ENCODE results near the gene MAPK7. TPM values are rescaled to one million over a fixed set of nuclear protein-coding genes. Genes with fewer than 3 reads are reported as not detected.
A peak's percentile ranks its signal among the peaks of the same experiment; 100 is the strongest.

The MAPK7 gene
- total RNA-seq, 1 donor from 2014 or later: 25.1 TPM

DNA sequence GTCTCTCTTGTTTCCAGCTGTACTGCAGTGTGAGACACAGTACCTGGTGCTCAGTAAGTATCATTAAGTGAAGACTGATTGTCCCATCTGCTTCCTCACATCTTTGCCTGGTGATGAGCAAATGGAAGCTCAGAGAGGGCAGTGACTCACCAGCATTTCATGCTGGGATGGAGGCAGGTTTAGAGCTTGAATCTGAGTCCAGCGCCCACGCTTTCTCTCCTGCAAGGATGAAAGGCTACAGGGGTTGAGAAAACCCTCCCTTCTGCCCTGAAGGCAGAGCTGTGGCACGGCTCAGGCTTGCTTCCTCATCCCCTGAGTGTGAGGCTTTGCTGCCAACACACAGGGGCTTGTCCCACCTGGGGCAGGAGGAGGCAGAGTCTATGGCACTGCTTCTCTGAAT lies 31.2 kb downstream of the MAPK7 start:
- H3K27ac ChIP-seq (ENCODE audit: low read depth, low read length): no peak overlapping the region
- peak; percentile 50 for FAIRE-seq

DNA sequence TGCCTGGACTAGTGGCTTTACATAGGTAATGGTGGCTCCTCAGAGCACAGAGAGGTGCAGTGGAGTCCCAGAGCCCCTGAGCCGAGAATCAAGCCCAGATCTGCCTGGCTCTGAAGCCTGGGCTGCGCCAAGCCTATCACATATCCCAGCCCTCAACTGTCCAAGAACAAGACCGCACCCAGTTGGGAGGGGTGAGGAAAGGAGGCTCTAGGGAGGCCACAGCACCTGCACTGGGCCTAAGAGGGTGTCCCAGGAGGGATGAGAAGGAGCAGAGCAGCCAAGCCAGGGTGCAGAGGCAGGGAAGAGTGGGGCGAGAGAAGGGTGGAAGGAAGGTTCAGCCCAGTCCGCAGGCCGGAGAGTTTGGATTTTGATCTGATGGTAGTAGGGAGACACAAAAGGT lies 31.8 kb downstream of the MAPK7 start:
- no peaks in the 10 kb centered on the region for H3K9me3 ChIP-seq (ENCODE audit: insufficient read depth, low read depth, low read length)
- no peak overlapping the region for H3K27ac ChIP-seq (ENCODE audit: low read depth, low read length)
- Mint-ChIP-seq H3K4me1 (ENCODE audit: low read depth, unreplicated experiment) (peaks cover 9% of the 10 kb centered on the region), H3K36me3 (ENCODE audit: low read depth, unreplicated experiment) (no peaks in the 10 kb centered on the region), H3K27me3 (ENCODE audit: low read depth, unreplicated experiment) (peaks cover 16% of the 10 kb centered on the region), H3K27ac (ENCODE audit: unreplicated experiment) (no peak overlapping the region), H3K9me3 (ENCODE audit: unreplicated experiment) (no peaks in the 10 kb centered on the region), H3K4me3 (ENCODE audit: unreplicated experiment) (peak overlapping the region; percentile 60)
- H3K4me1 ChIP-seq (ENCODE audit: insufficient read depth, low read length): peaks cover 25% of the 10 kb centered on the region
- H3K36me3 ChIP-seq (ENCODE audit: insufficient read depth, low read length): no peaks in the 10 kb centered on the region
- H3K4me3 ChIP-seq (ENCODE audit: insufficient read depth, low read depth, low read length): no peak overlapping the region
- no peak overlapping the region for H3K9ac ChIP-seq (ENCODE audit: low read length)
- H3K27me3 ChIP-seq (ENCODE audit: insufficient read depth, low read length): no peaks in the 10 kb centered on the region
- H3K4me2 ChIP-seq (ENCODE audit: low read length): peak overlapping the region; percentile 82
- H4K20me1 ChIP-seq (ENCODE audit: insufficient read depth, low read length): no peaks in the 10 kb centered on the region
- TF ChIP-seq, protein P1, sequence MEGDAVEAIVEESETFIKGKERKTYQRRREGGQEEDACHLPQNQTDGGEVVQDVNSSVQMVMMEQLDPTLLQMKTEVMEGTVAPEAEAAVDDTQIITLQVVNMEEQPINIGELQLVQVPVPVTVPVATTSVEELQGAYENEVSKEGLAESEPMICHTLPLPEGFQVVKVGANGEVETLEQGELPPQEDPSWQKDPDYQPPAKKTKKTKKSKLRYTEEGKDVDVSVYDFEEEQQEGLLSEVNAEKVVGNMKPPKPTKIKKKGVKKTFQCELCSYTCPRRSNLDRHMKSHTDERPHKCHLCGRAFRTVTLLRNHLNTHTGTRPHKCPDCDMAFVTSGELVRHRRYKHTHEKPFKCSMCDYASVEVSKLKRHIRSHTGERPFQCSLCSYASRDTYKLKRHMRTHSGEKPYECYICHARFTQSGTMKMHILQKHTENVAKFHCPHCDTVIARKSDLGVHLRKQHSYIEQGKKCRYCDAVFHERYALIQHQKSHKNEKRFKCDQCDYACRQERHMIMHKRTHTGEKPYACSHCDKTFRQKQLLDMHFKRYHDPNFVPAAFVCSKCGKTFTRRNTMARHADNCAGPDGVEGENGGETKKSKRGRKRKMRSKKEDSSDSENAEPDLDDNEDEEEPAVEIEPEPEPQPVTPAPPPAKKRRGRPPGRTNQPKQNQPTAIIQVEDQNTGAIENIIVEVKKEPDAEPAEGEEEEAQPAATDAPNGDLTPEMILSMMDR (IDR thresholded peaks at IDR 0.05; ENCODE audit: insufficient read depth, low read depth, low read length): no peak
- TF ChIP-seq EZH2 (IDR thresholded peaks at IDR 0.05; ENCODE audit: insufficient read depth, low read length): no peak
- H3K79me2 ChIP-seq (ENCODE audit: insufficient read depth, low read length): no peaks in the 10 kb centered on the region
- FAIRE-seq (no peak), DNase-seq (ENCODE audit: low read depth) (no peak)
- H2AFZ ChIP-seq (ENCODE audit: low read depth, low read length): no peak overlapping the region

More for the DNA sequence above, 31.2 kb downstream of the MAPK7 start:
- Histone ChIP-seq H4K20me1 (ENCODE audit: insufficient read depth, low read length) (no peaks in the 10 kb centered on the region), H3K27me3 (ENCODE audit: insufficient read depth, low read length) (no peaks in the 10 kb centered on the region), H3K9me3 (ENCODE audit: insufficient read depth, low read depth, low read length) (no peaks in the 10 kb centered on the region), H3K4me1 (ENCODE audit: insufficient read depth, low read length) (peaks cover 25% of the 10 kb centered on the region), H3K9ac (ENCODE audit: low read length) (no peak overlapping the region), H2AFZ (ENCODE audit: low read depth, low read length) (peak overlapping the region; percentile 23), H3K4me2 (ENCODE audit: low read length) (peak overlapping the region; percentile 82), H3K36me3 (ENCODE audit: insufficient read depth, low read length) (no peaks in the 10 kb centered on the region), H3K79me2 (ENCODE audit: insufficient read depth, low read length) (no peaks in the 10 kb centered on the region), H3K4me3 (ENCODE audit: insufficient read depth, low read depth, low read length) (no peak overlapping the region)
- Mint-ChIP-seq H3K9me3 (ENCODE audit: unreplicated experiment) (no peaks in the 10 kb centered on the region), H3K4me3 (ENCODE audit: unreplicated experiment) (no peak overlapping the region), H3K36me3 (ENCODE audit: low read depth, unreplicated experiment) (no peaks in the 10 kb centered on the region), H3K27me3 (ENCODE audit: low read depth, unreplicated experiment) (peaks cover 13% of the 10 kb centered on the region), H3K4me1 (ENCODE audit: low read depth, unreplicated experiment) (peaks cover 9% of the 10 kb centered on the region), H3K27ac (ENCODE audit: unreplicated experiment) (no peak overlapping the region)
- DNase-seq (ENCODE audit: low read depth): peak; percentile 82
- no peak for TF ChIP-seq EZH2 (IDR thresholded peaks at IDR 0.05; ENCODE audit: insufficient read depth, low read length)
- TF ChIP-seq, protein P1 (IDR thresholded peaks at IDR 0.05; ENCODE audit: insufficient read depth, low read depth, low read length): no peak

DNA sequence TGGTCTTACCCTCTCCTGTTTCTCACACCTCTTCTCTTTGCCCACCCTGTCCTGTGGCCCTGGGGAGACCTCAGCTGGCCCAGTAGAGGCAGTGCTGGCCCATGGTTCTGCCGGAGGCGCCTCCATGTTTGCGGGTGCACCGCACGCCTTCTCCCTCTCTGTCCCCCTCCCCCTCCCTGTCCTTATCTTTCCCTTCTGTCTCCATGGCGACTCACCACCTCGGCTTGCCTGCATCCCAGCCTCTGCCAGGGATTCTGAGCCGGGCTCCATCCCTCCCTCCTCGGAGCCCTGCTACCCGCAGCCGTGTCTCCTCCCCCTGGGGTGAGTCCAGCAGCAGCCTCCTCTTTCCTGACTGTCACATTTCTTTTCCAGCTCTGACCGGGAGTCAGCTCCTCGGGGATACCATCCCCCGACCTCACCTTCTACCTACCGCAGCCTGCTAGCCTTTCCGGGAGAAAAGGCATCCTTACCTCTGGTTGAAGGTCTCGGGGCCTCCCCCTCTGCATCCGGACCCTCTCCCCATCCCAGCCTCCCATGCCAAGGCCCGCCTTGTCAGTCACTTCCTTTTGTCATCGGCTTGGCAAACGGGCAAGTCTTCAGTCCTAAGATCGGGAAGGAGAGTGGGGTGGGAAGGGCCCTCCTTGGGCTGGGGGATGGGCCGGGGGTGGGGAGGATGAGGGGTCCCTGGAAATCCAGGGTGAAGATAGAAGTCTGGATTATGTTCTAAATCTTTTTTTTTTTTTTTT lies 32.8 kb downstream of the MAPK7 start, which contains the start of gene RNF112:
TSS of gene RNF112 (plus strand) at position 358 of the 746 bp plus-strand sequence. CDS start at position 535, 177 bp downstream.
- Histone ChIP-seq H2AFZ (ENCODE audit: low read depth, low read length) (peak within 1 kb of the TSS; percentile 83), H3K36me3 (ENCODE audit: insufficient read depth, low read length) (no peaks in the 10 kb centered on the region), H3K27me3 (ENCODE audit: insufficient read depth, low read length) (no peaks in the 10 kb centered on the region), H3K27ac (ENCODE audit: low read depth, low read length) (no peak within 1 kb of the TSS), H3K4me2 (ENCODE audit: low read length) (peak within 1 kb of the TSS; percentile 82), H3K9ac (ENCODE audit: low read length) (peak within 1 kb of the TSS; percentile 38), H3K9me3 (ENCODE audit: insufficient read depth, low read depth, low read length) (no peaks in the 10 kb centered on the region), H3K4me1 (ENCODE audit: insufficient read depth, low read length) (peaks cover 25% of the 10 kb centered on the region), H3K79me2 (ENCODE audit: insufficient read depth, low read length) (no peaks in the 10 kb centered on the region), H3K4me3 (ENCODE audit: insufficient read depth, low read depth, low read length) (peak within 1 kb of the TSS; percentile 44), H4K20me1 (ENCODE audit: insufficient read depth, low read length) (no peaks in the 10 kb centered on the region)
- Mint-ChIP-seq H3K4me1 (ENCODE audit: low read depth, unreplicated experiment) (peaks cover 9% of the 10 kb centered on the region), H3K9me3 (ENCODE audit: unreplicated experiment) (no peaks in the 10 kb centered on the region), H3K4me3 (ENCODE audit: unreplicated experiment) (peak within 1 kb of the TSS; percentile 60), H3K36me3 (ENCODE audit: low read depth, unreplicated experiment) (no peaks in the 10 kb centered on the region), H3K27me3 (ENCODE audit: low read depth, unreplicated experiment) (peaks cover 13% of the 10 kb centered on the region), H3K27ac (ENCODE audit: unreplicated experiment) (no peak within 1 kb of the TSS)
- TF ChIP-seq EZH2 (IDR thresholded peaks at IDR 0.05; ENCODE audit: insufficient read depth, low read length): no peak
- TF ChIP-seq, protein P1 (IDR thresholded peaks at IDR 0.05; ENCODE audit: insufficient read depth, low read depth, low read length): no peak
- DNase-seq (ENCODE audit: low read depth): peak; percentile 47
- no peak for FAIRE-seq
